Neural progenitor cell (in vitro differentiated cells): Measurements from ENCODE around the gene C9orf72.

Experiments
- EZH2 ChIP-seq: fragments of 200-600 bp; sonication (generic); IDR thresholded peaks from 2 replicates; pipeline ENCODE4 v1.6.1; 2017; ENCODE audit warnings: antibody characterized with exemption, mild to moderate bottlenecking, moderate library complexity
- TF ChIP-seq, protein P1 (sequence below): fragments of 200-600 bp; sonication (generic); IDR thresholded peaks from 2 replicates; pipeline ENCODE4 v1.5.1; 2017; ENCODE audit warnings: antibody characterized with exemption, mild to moderate bottlenecking

DNA sequence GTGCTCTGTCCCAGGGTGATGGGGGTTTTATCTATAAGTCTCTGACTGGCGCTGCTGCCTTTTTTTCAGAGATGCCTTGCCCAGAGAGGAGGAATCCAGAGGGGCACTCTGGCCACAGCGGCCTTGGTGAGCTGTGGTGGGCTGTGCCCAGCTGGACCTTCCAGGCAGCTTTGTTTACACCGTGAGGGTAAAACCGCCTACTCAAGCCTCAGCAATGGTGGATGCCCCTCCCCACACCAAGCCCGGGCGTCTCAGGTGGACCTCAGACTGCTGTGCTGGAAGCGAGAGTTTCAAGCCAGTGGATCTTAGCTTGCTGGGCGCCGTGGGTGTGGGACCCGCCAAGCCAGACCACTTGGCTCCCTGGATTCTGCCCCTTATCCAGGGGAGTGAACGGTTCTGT, 41.3 kb upstream of the C9orf72 start:
- TF ChIP-seq, protein P1, sequence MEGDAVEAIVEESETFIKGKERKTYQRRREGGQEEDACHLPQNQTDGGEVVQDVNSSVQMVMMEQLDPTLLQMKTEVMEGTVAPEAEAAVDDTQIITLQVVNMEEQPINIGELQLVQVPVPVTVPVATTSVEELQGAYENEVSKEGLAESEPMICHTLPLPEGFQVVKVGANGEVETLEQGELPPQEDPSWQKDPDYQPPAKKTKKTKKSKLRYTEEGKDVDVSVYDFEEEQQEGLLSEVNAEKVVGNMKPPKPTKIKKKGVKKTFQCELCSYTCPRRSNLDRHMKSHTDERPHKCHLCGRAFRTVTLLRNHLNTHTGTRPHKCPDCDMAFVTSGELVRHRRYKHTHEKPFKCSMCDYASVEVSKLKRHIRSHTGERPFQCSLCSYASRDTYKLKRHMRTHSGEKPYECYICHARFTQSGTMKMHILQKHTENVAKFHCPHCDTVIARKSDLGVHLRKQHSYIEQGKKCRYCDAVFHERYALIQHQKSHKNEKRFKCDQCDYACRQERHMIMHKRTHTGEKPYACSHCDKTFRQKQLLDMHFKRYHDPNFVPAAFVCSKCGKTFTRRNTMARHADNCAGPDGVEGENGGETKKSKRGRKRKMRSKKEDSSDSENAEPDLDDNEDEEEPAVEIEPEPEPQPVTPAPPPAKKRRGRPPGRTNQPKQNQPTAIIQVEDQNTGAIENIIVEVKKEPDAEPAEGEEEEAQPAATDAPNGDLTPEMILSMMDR, result no peak
- TF ChIP-seq EZH2, result no peak
